CD4-positive, alpha-beta T cell treated with Interleukin-1 beta for 1 hour (primary cell): ENCODE data around the gene MEGF11.
"Not testable (repeated sequence)": the region's sequence is repeated elsewhere in the genome, so short reads cannot be mapped to it uniquely, and the experiment has no call there.

Source experiments
- DNase-seq, 2 donors: peaks; one replicate each; pipeline ENCODE4 v3.0.0-alpha.2; 2020 to 2022

The MEGF11 gene

DNA sequence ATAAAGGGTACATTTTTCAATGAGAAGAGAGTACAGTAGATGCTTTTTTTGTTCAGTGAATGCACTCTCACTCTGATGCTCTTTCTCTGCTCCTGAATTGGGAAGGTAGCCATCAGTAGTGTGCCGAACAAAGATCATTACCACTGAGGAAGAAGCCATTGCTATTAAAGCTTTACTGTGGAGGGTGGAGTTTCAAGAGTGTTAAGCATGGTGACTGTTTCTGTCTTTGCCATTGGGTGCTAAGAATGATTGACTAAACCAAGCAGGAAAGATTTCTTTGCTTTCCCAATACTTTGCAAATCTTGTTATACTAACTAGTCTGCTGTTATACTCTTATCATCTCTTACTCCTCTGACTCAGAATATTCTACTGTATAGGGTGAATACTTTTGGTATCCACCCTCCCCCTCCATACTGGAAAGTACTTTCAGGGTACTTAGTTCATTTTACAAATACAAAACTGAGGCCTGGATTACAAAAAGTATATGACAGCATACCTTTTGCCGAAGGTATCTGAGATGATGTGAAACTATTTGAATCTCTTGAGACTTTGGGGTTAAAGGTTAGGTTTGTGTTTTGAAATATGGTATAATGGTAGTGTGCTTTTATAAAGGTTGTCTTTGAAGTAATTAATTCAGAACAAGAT is 382.5 kb downstream of the MEGF11 start:
- DNase-seq = no peak

DNA sequence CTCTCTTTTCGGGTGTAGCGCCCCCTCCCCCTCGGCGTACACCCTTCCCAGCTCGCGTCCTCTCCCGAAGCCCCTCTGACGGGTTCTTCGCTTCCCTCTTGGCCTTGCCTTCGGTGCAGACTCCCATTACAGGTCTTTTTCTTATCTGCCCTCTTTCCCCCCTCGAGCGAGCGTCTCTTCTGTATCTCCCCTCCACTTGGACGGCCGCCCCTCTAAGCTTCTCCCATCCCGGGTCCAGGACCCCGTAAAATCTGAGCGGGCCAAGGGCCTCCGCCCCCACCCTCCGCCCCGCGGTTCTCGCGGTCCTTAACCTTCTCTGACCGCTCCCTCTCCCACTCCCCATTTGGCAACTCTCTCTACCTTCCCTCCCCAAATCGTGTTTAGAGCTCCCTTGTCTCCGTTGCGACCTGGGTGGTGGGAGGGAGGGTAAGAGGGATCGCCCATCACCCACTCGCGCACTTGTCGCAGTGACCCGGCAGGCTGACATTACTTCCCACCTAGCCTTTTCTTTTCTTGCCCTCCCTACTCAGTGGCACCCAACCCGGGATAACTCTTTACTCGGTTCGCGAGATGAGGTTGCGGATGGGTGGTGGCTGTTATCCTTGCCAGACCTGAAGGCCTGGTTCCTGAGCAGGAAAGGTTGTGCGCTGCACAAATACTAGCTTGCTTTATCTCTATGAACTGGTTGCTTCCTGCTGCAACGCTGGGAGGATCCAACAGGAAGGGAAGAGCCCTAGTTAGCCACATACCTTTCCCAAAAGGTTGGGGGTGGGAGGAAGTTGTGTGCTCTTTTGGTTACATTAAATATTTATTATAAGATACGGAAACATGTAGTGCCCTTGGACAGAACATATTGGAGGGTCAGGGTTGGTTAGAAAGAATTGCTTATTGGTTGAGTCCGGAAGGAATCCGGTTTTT is 383.3 kb downstream of the MEGF11 start:
- DNase-seq = no peak

DNA sequence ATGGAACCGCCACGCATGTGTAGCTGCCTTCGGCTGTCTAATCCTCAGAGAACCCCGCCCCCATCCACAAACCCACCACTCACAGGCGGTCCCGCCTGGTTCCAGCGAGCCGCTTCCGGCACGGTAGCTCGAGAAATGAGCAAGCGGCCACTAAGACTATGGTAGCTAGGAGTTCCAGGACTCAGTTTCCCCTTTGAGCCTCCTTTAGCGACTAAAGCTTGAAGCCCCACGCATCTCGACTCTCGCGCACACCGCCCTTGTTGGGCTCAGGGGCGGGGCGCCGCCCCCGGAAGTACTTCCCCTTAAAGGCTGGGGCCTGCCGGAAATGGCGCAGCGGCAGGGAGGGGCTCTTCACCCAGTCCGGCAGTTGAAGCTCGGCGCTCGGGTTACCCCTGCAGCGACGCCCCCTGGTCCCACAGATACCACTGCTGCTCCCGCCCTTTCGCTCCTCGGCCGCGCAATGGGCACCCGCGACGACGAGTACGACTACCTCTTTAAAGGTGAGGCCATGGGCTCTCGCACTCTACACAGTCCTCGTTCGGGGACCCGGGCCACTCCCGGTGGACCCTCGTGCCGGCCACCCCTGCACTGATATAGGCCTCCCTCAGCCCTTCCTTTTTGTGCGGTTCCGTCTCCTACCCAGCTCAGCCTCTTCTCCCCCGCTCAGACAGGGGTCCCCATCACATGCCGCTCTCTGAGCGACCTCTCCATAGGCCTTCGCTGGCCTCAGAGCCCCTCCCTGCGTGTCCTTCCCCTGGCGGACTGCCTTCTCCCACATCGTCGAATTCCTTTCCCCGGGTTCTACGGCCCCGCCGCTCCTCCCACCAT is 384.2 kb downstream of the MEGF11 start, which contains the start of gene RAB11A:
Gene RAB11A, plus strand, starts transcription at position 366 of the 828 bp plus-strand sequence. Its CDS starts 95 bp downstream, at position 461.
- peak; percentile 94 to 96 for DNase-seq

DNA sequence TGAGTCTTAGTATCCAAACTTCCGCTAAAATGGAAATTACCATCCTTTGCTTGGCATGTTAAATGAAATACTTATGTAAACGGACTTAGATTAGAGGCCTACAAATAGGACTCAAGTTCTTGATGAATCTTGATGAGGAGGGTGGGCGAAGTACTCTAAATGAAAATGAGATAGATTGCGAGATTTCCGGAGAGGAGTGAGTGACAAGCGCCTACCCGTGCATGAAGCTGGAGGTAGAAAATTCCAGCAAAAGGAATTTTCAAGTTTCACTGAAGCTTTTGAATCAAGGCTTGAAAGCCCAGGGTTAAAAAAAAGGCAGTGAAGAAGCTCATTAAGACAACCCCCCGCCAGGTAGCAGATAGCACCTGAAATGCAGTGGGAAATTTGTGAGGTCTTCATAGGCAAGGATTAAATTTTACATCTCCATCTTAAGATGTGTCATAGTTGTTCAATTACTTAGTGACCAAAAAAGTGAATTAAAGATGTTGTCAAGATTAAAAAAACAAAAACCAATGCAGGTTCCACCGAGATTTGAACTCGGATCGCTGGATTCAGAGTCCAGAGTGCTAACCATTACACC is 384.9 kb downstream of the MEGF11 start:
- no peak for DNase-seq

DNA sequence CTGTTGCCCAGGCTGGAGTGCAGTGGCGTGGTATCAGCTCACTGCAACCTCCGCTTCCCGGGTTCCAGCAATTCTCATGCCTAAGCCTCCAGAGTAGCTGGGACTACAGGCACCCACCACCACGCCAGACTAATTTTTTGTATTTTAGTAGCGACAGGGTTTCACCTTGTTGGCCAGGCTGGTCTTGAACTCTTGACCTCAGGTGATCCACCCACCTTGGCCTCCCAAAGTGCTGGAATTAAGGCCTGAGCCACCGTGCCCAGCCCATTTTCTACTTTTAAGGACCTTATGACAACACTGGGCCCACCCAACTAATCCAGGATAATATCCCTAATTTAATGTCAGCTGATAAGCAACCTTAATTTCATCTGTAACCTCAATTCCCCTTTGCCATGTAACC is 385.6 kb downstream of the MEGF11 start:
- DNase-seq = not testable (repeated sequence)

DNA sequence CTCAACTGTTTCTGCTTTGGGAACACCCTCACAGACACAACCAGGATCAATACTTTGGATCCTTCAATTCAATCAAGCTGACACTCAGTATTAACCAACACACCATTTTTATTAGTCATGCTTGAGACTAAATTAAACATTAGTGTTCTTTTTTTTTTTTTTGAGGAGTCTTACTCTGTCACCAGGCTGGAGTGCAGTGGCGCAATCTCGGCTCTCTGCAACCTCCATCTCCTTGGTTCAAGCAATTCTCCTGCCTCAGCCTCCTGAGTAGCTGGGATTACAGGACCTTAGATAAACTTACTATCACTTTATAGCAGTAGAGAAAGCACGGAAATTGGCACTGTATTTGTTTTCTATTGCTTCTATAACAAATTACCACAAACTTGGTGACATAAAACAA is 386.3 kb downstream of the MEGF11 start:
- DNase-seq = no peak

DNA sequence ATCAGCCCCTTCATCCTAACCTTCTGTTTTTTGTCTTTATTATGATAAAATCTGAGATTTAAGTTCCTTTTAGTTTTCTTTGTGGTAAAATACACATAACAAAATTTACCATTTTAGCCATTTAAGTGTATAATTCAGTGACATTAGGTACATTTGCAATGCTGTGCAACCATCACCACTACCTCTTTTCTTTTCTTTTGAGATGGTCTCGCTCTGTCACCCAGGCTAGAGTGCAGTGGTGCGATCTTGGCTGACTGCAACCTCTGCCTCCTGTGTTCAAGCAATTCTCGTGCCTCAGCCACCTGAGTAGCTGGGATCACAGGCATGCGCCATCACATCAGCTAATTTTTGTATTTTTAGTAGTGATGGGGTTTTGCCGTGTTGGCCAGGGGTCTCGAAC is 390.4 kb downstream of the MEGF11 start:
- DNase-seq = no peak

DNA sequence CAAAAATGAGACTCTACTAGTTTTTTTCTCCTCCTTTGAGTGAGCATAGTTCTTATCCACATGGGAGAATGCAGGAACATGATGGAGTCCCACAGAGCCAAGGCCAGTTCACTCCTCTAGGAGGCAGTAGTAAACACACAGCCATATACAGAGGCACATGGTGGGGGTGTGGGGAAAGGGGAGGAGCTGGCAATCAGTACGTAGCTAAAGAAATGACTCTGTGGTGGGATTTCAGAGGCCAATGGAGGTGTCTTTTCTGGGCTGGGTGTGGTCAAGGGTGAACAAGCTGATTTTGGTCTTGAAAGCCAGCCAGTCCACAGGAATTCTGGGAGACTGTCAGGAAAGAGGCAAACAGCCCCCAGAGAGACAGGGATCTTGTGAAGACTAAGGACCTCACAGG is 390.9 kb downstream of the MEGF11 start:
- DNase-seq = peak; percentile 61 to 73

DNA sequence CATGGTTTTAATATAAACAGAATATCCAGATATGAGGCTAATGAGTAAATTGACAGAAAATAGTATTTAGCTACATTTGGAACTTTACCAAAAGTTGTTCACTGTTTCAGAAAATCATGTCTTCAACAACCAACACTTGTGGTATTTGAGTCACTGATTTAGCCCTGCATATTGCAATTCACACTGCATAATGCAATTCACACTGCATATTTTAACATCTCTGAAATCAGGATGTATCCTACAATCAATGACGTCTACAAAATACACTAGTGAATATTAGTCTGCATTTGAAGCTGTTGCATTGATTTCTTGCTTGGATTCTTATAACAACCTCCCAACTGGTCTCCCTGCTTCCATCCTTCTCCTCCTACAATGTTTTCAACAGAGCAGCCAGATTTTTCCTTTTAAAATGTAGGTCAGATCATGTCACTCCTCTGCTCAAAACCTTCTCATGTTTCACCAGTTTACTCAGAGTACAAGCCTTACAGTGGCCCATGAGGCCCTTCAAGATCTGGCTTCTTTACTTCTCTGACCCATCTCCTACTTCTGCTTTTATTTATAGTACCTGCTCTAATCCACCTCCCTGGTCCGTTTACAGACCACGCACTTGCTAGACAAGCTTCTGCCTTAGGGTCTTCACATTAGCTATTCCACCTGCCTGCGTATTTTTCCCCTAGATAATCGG is 395.7 kb downstream of the MEGF11 start:
- no peak for DNase-seq

DNA sequence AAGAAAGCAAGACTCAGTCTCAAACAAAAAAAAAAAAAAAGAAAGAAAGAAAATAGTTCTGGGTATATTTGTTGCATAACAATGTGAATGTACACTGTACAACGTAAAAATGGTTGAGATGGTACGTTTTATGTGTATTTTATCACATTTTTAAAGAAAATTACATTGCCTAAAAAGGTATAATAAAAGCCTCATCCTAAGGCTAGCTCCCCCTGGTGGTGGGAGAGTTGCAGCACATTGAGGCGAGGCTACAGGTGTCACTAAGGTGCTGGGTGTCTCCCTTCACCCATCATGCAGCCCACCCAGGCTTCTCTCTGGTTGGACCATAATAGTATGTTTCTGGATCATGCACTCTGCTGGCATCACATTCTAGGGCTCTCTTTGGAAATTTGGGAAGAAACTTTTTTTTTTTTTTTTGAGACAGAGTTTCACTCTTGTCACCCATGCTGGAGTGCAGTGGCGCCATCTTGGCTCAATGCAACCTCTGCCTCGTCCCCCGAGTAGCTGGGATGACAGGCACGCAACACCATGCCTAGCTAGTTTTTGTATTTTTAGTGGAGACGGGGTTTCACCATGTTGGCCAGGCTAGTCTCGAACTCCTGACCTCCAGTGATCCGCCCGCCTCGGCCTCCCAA is 396.6 kb downstream of the MEGF11 start:
- peak; percentile 80 to 85 for DNase-seq

DNA sequence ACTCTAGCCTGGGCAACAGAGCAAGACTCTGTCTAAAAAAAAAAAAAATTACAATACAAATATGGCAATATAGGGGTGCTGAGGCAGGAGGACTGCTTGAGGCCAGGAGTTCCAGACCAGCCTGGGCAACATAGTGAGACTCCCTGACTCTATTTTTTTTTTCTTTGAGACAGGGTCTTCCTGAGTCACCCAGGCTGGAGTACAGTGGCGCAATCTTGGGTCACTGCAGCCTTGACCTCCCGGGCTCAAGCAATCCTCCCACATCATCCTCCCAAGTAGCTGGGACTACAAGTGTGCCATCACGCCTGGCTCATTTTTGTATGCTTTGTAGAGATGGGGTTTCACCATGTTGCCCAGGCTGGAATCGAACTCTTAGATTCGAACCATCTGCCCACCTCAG is 401.6 kb downstream of the MEGF11 start:
- no peak for DNase-seq

DNA sequence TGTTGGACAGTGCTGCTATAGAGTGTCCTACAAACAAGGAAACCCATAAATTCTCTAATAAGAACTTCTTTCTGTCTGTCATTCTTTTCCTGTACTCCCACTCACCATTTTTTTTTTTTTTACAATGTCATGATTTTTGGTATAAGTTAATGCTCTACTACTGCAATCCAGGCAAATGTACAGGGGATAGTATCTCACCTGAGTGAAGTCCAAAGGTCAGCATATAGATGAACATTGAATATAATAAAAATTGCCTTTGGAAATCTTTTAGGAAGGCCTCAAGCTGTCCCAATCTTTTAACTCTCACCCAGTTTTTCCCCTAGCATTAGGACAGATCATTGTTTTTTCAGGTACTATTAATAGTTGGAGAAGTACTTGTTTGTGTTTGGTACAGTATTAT is 405.6 kb downstream of the MEGF11 start:
- no peak for DNase-seq

DNA sequence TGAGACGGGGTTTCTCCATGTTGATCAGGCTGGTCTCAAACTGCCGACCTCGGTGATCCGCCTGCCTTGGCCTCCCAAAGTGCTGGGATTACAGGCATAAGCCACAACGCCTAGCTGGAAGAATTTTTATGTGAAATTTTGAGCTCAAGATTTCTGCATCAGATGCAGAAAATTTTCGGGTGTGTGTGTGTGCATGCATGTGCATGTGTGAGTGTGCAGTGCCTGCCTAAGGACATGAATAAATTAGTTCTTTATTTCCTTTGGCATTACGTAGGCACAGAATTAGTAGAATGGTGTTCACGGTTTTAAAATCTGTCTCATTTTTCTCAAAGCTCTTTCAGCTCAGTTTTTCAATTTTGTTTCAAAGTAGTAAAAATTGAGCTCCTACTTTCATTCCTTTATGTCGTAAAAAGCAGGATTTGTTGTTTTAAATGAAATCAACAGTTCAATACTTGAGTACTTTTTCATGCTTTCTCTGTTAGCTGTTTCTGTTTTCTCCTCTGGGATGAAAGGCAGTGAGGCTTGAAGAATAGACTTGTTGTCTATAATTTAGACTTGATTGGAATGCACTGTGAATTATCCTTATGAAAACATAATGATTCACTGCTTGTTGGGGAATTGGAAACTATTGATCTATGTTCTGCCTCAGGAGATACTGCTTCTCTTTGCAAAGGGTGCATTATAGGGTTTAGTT is 407.6 kb downstream of the MEGF11 start:
- no peak for DNase-seq
